HG03064 (cell line): ENCODE measurements around the gene AMN1.

Experiments
- ATAC-seq: cut with Tn5 transposase; IDR thresholded peaks from one replicate; pipeline ENCODE4 v1.9.1; 2021; ENCODE audit warnings: low read depth; ENCODE audit not compliant: unreplicated experiment

The AMN1 gene

GRCh38 chr12:31633464-31633863 is 95.4 kb downstream of the AMN1 start:
- no peak for ATAC-seq

DNA sequence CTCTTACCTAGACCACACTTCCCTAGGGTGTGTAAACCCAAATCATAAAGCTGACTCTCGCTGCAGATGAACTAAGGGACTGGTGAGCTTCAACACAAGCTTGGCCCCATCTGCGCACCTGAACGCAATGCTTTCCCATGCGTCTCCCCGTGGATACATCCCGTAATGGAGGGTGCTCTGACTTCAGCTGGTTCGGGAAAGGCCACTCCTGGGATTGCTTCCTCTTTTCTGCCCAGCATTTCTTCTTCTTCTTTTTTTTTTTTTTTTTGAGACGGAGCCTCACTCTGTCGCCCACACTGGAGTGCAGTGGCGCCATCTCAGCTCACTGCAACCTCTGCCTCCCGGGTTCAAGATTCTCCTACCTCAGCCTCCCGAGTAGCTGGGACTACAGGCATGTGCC is 97.0 kb downstream of the AMN1 start:
- no peak for ATAC-seq

- no peak for ATAC-seq
These were observed 97.6 kb downstream of the AMN1 start for GRCh38 chr12:31631023-31631724.

GRCh38 chr12:31629756-31630732 is 98.8 kb downstream of the AMN1 start:
- no peak for ATAC-seq

DNA sequence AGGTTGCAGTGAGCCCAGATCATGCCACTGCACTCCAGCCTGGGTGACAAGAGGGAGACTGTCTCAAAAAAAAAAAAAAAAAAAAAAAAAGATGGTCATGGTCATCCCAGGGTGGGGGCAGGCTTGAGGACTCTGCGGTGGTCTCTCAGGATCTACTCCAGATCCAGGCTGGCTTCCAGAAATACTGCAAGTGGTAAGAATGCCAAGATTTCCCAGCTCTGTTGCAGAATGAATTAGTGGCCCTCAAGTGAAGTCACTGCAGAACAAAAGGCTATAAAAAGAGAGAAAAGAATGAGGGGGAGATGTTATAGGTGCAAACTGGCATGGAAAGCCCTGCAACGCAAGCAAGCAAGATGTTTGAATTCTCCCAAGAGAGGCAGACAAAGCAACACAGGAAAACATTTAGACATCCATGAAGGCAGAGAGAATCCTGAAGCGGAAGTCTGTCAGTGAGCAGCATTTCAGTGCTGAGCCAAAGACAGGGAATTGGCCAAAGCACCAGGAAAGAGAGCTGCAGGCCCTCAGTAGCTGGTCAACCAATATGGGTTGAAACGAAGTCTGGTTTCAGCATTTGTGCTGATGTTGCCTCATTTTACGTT is 101.3 kb downstream of the AMN1 start:
- ATAC-seq: no peak

DNA sequence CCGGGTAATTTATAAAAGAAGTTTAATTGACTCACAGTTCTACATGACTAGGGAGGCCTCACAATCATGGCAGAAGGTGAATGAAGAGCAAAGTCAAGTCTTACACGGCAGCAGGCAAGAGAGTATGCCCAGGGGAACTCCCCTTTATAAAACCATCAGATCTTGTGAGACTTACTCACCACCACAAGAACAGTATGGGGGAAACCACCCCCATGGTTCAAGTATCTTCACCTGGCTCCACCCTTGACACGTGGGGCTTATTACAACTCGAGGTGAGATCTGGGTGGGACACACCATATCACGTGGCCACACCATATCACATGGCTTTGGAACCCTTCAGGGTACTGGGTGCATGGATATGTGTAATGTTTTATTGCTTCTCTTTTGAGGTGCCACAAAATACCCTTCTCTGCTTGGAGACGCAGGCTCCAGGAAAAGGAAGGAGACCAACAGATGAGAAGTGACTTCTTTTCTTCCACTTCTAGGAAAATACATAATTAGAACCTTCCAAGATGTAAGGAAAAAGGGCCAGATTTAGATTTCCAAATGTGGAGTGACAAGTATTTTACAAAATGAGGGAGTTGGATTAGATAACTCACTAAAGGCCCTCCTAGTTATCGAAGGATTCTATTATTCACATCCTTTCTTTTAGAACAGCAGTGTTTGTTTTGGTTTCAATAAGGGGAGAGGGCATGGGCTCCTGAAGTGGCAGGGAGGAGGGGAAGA is 102.4 kb downstream of the AMN1 start:
- ATAC-seq: no peak

- ATAC-seq: no peak
These were observed 106.8 kb downstream of the AMN1 start for GRCh38 chr12:31622038-31622437.
